Stimulated activated CD8-positive, alpha-beta memory T cell treated with anti-CD3 and anti-CD28 coated beads, Interleukin-2, amount 100 ng/mL, for 48 hours (primary cell): ENCODE measurements around the gene TMEM156.

Experiments used
- DNase-seq, 2 donors: peaks; one replicate each; pipeline ENCODE4 v3.0.0-alpha.2; 2020; ENCODE audit warnings: low read depth in 2 of 2

The TMEM156 gene

GRCh38 chr4:39032218-39033085 is at the start of gene TMEM156:
TMEM156 (minus strand) TSS chr4:39032409; CDS start chr4:39032313, 96 bp downstream.
- no peak for DNase-seq

- no peak for DNase-seq
Measured at GRCh38 chr4:39078829-39079228, 46.6 kb upstream of the TMEM156 start.

- no peak for DNase-seq
Measured at GRCh38 chr4:39068907-39069306, 36.7 kb upstream of the TMEM156 start.

- DNase-seq = no peak
Measured at GRCh38 chr4:39067451-39067850, 35.2 kb upstream of the TMEM156 start.

- no peak for DNase-seq
Measured at GRCh38 chr4:39067031-39067430, 34.8 kb upstream of the TMEM156 start.

- no peak for DNase-seq
Measured at GRCh38 chr4:39066371-39066770, 34.2 kb upstream of the TMEM156 start.

- DNase-seq = no peak
Measured at GRCh38 chr4:39063430-39063829, 31.2 kb upstream of the TMEM156 start.

GRCh38 chr4:39062770-39063097 is 30.5 kb upstream of the TMEM156 start:
- no peak for DNase-seq

GRCh38 chr4:39062094-39062769 is 30.0 kb upstream of the TMEM156 start, which contains the start of gene KLHL5:
KLHL5 (plus strand) TSS chr4:39062232; CDS start chr4:39062653, 421 bp downstream.
- DNase-seq = no peak

- DNase-seq = no peak
Measured at GRCh38 chr4:39061457-39061856, 29.2 kb upstream of the TMEM156 start.

GRCh38 chr4:39056023-39056422 is 23.8 kb upstream of the TMEM156 start:
- DNase-seq = no peak

- no peak for DNase-seq
Measured at GRCh38 chr4:39054497-39054896, 22.3 kb upstream of the TMEM156 start.

GRCh38 chr4:39053983-39054382 is 21.8 kb upstream of the TMEM156 start:
- DNase-seq = no peak

- no peak for DNase-seq
Measured at GRCh38 chr4:39051492-39051891, 19.3 kb upstream of the TMEM156 start.

GRCh38 chr4:39050590-39050989 is 18.4 kb upstream of the TMEM156 start:
- DNase-seq = no peak

GRCh38 chr4:39048311-39048710 is 16.1 kb upstream of the TMEM156 start:
- no peak for DNase-seq

- DNase-seq = no peak
Measured at GRCh38 chr4:39047681-39048080, 15.5 kb upstream of the TMEM156 start.

- DNase-seq = no peak
Measured at GRCh38 chr4:39046249-39046648, 14.0 kb upstream of the TMEM156 start.

- DNase-seq = no peak
Measured at GRCh38 chr4:39045827-39046221, 13.6 kb upstream of the TMEM156 start.

GRCh38 chr4:39044956-39045826 is 13.0 kb upstream of the TMEM156 start:
- DNase-seq = no peak

- DNase-seq = peak; percentile 88 to 95
Measured at GRCh38 chr4:39044364-39044955, 12.3 kb upstream of the TMEM156 start.

GRCh38 chr4:39043861-39044363 is 11.7 kb upstream of the TMEM156 start:
- DNase-seq = no peak
